CD4-positive, alpha-beta memory T cell (primary cell): ENCODE results near the gene CUX1. TPM values are rescaled to one million over a fixed set of nuclear protein-coding genes. Genes with fewer than 3 reads are reported as not detected.
"Not testable (repeated sequence)": the region's sequence is repeated elsewhere in the genome, so short reads cannot be mapped to it uniquely, and the experiment has no call there.

ENCODE experiments used
- CTCF ChIA-PET: fragments of 350-600 bp; sonication (Branson Sonifier 250); formaldehyde crosslinking; loops from one replicate; lab custom pipeline; 2021; ENCODE audit warnings: inconsistent platforms; ENCODE audit not compliant: partially characterized antibody; lab: Charles Lee
- POLR2A ChIA-PET: fragments of 350-600 bp; sonication (Branson Sonifier 250); formaldehyde crosslinking; loops from one replicate; lab custom pipeline; 2021; ENCODE audit not compliant: partially characterized antibody; lab: Charles Lee
- DNase-seq, 5 donors: peaks; one replicate each; pipeline versions ENCODE4 v3.0.0 to v3.0.0-alpha.2; 2020 to 2022; ENCODE audit warnings: mixed read lengths in 1 of 5
- H3K27ac ChIP-seq: one replicate; pipeline ENCODE4 v1.7.0; 2013; ENCODE audit warnings: low read depth, low read length
- H3K27me3 ChIP-seq: 2 replicates; pipeline ENCODE4 v1.7.0; 2013; ENCODE audit warnings: mild to moderate bottlenecking, low read length, moderate library complexity; ENCODE audit not compliant: insufficient read depth
- H3K36me3 ChIP-seq: 2 replicates; pipeline ENCODE4 v1.7.0; 2013; ENCODE audit warnings: mild to moderate bottlenecking, low read length, moderate library complexity; ENCODE audit not compliant: insufficient read depth
- H3K4me1 ChIP-seq: 2 replicates; pipeline ENCODE4 v1.7.0; 2013; ENCODE audit warnings: mild to moderate bottlenecking, low read length, moderate library complexity; ENCODE audit not compliant: insufficient read depth
- H3K4me3 ChIP-seq, 2 donors: one replicate each; pipeline ENCODE4 v1.7.0; 2013; ENCODE audit warnings: low read length in 2 of 2, mild to moderate bottlenecking in 1 of 2
- H3K9me3 ChIP-seq, 2 donors: one replicate each; pipeline ENCODE4 v1.7.0; 2013; ENCODE audit warnings: low read length in 2 of 2, control low read depth in 1 of 2; ENCODE audit not compliant: control insufficient read depth in 1 of 2
- H3K27ac Mint-ChIP-seq, 7 donors: one replicate each; pipeline ENCODE4 v1.8.0; 2020 to 2021; ENCODE audit warnings: mixed read lengths in 7 of 7, mild to moderate bottlenecking in 6 of 7, inconsistent platforms in 3 of 7, moderate library complexity in 3 of 7
- H3K27me3 Mint-ChIP-seq, 2 donors: one replicate each; pipeline ENCODE4 v1.8.0; 2020 to 2021; ENCODE audit warnings: mixed read lengths in 2 of 2
- H3K36me3 Mint-ChIP-seq, 2 donors: one replicate each; pipeline ENCODE4 v1.8.0; 2020 to 2021; ENCODE audit warnings: mixed read lengths in 2 of 2, inconsistent platforms in 1 of 2, mild to moderate bottlenecking in 1 of 2
- H3K4me1 Mint-ChIP-seq, 4 donors: one replicate each; pipeline ENCODE4 v1.8.0; 2020 to 2021; ENCODE audit warnings: mixed read lengths in 4 of 4, mild to moderate bottlenecking in 1 of 4
- H3K4me3 Mint-ChIP-seq, 8 donors: one replicate each; pipeline ENCODE4 v1.8.0; 2020 to 2021; ENCODE audit warnings: mixed read lengths in 8 of 8, mild to moderate bottlenecking in 7 of 8, moderate library complexity in 6 of 8, inconsistent platforms in 3 of 8
- H3K9me3 Mint-ChIP-seq, 8 donors: one replicate each; pipeline ENCODE4 v1.8.0; 2020 to 2021; ENCODE audit warnings: mixed read lengths in 8 of 8, mild to moderate bottlenecking in 5 of 8, inconsistent platforms in 3 of 8, moderate library complexity in 1 of 8
- intact Hi-C: fragments of 100-400 bp; cut with micrococcal nuclease; formaldehyde crosslinking; loops from one replicate; pipeline ENCODE4 v1.15.1; 2023
- polyA plus RNA-seq, 2 donors: library from polyadenylated mRNA; unstranded; fragments of 300-500 nt; fragmentation: Illumina TruSeq; gene quantifications; one replicate each; pipeline ENCODE4 v1.2.3, GENCODE V29; 2021
- total RNA-seq, 2 experiments: library from RNA; stranded (reverse); gene quantifications; one replicate each; pipeline ENCODE4 v1.2.3, GENCODE V29; 2021

The CUX1 gene
- total and polyA plus RNA-seq, 4 experiments from 2014 or later = 2.1 to 47.6 (median 36.1) TPM

- no peak overlapping the region for H3K4me3 ChIP-seq
- H3K27me3 ChIP-seq = no peaks in the 10 kb centered on the region
- DNase-seq = no peak
- Mint-ChIP-seq H3K27ac (no peak overlapping the region), H3K4me1 (peaks cover 0 to 10% (median under 1%) of the 10 kb centered on the region in 4 donors), H3K4me3 (no peak overlapping the region), H3K9me3 (no peaks in the 10 kb centered on the region), H3K36me3 (peaks cover 8 to 13% of the 10 kb centered on the region in 2 donors), H3K27me3 (no peaks in the 10 kb centered on the region)
- ChIA-PET POLR2A (no interaction called here), CTCF (no interaction called here)
- intact Hi-C loops = no loop called here
- H3K36me3 ChIP-seq = no peaks in the 10 kb centered on the region
- no peaks in the 10 kb centered on the region for H3K4me1 ChIP-seq
- H3K9me3 ChIP-seq = no peaks in the 10 kb centered on the region
- H3K27ac ChIP-seq = no peak overlapping the region
Observed at GRCh38 chr7:102030696-102031095, 213.3 kb downstream of the CUX1 start.

GRCh38 chr7:102036958-102037357, 219.5 kb downstream of the CUX1 start:
- no peaks in the 10 kb centered on the region for H3K9me3 ChIP-seq
- H3K4me3 ChIP-seq = no peak overlapping the region
- POLR2A ChIA-PET = no interaction called here
- Mint-ChIP-seq H3K9me3 (peaks cover 0 to 2% (median 0%) of the 10 kb centered on the region in 8 donors), H3K4me1 (peaks cover 0 to 5% (median under 1%) of the 10 kb centered on the region in 4 donors), H3K4me3 (no peak overlapping the region), H3K27ac (peak overlapping the region in 1 of 7 donors; percentile 25), H3K27me3 (no peaks in the 10 kb centered on the region), H3K36me3 (peaks cover 4 to 10% of the 10 kb centered on the region in 2 donors)
- intact Hi-C loops = no loop called here
- no peaks in the 10 kb centered on the region for H3K27me3 ChIP-seq
- no peaks in the 10 kb centered on the region for H3K4me1 ChIP-seq
- H3K27ac ChIP-seq = no peak overlapping the region
- DNase-seq = no peak
- H3K36me3 ChIP-seq = no peaks in the 10 kb centered on the region
- CTCF ChIA-PET = interaction anchor here (2.0 kb wide), 1 partner anchor 12 kb away, joined by 4 read pairs; no protein-coding TSS in a partner anchor

- Histone ChIP-seq H3K4me1 (no peaks in the 10 kb centered on the region), H3K27me3 (no peaks in the 10 kb centered on the region), H3K4me3 (no peak overlapping the region), H3K9me3 (no peaks in the 10 kb centered on the region), H3K27ac (no peak overlapping the region), H3K36me3 (no peaks in the 10 kb centered on the region)
- Mint-ChIP-seq H3K9me3 (peaks cover 0 to 2% (median 0%) of the 10 kb centered on the region in 8 donors), H3K27ac (no peak overlapping the region), H3K27me3 (no peaks in the 10 kb centered on the region), H3K4me3 (no peak overlapping the region), H3K4me1 (peaks cover 0 to 7% (median 2%) of the 10 kb centered on the region in 4 donors), H3K36me3 (peaks cover 3 to 10% of the 10 kb centered on the region in 2 donors)
- ChIA-PET POLR2A (no interaction called here), CTCF (interaction anchor here (0.7 kb wide), 1 partner anchor 47 kb away, joined by 3 read pairs; no protein-coding TSS in a partner anchor)
- DNase-seq = no peak
- intact Hi-C loops = no loop called here
Observed at GRCh38 chr7:102039706-102040105, 222.3 kb downstream of the CUX1 start.

- Histone ChIP-seq H3K4me1 (no peaks in the 10 kb centered on the region), H3K9me3 (no peaks in the 10 kb centered on the region), H3K36me3 (no peaks in the 10 kb centered on the region), H3K27me3 (no peaks in the 10 kb centered on the region), H3K4me3 (no peak overlapping the region), H3K27ac (no peak overlapping the region)
- ChIA-PET CTCF (no interaction called here), POLR2A (no interaction called here)
- intact Hi-C loops = no loop called here
- Mint-ChIP-seq H3K9me3 (peaks cover 0 to 2% (median 0%) of the 10 kb centered on the region in 8 donors), H3K36me3 (peaks cover 3 to 10% of the 10 kb centered on the region in 2 donors), H3K4me1 (peaks cover 0 to 7% (median 2%) of the 10 kb centered on the region in 4 donors), H3K27ac (no peak overlapping the region), H3K4me3 (no peak overlapping the region), H3K27me3 (no peaks in the 10 kb centered on the region)
- DNase-seq = no peak
Observed at GRCh38 chr7:102040569-102040968, 223.1 kb downstream of the CUX1 start.

GRCh38 chr7:102042016-102042656, 224.7 kb downstream of the CUX1 start:
- DNase-seq = no peak
- H3K4me1 Mint-ChIP-seq = peaks cover 0 to 6% (median 2%) of the 10 kb centered on the region in 4 donors
- Histone ChIP-seq H3K27ac (no peak overlapping the region), H3K9me3 (no peaks in the 10 kb centered on the region), H3K36me3 (no peaks in the 10 kb centered on the region), H3K4me1 (no peaks in the 10 kb centered on the region), H3K4me3 (no peak overlapping the region), H3K27me3 (no peaks in the 10 kb centered on the region)
- H3K27me3 Mint-ChIP-seq = no peaks in the 10 kb centered on the region
- ChIA-PET CTCF (no interaction called here), POLR2A (no interaction called here)
- intact Hi-C loops = no loop called here
- no peak overlapping the region for H3K4me3 Mint-ChIP-seq
- peaks cover 3 to 6% of the 10 kb centered on the region in 2 donors for H3K36me3 Mint-ChIP-seq
- H3K9me3 Mint-ChIP-seq = peaks cover 0 to 2% (median 0%) of the 10 kb centered on the region in 8 donors
- peak overlapping the region in 1 of 7 donors; percentile 57 for H3K27ac Mint-ChIP-seq

- H3K27ac ChIP-seq, H3K4me3 ChIP-seq, H3K9me3 ChIP-seq, H3K36me3 ChIP-seq, H3K9me3 Mint-ChIP-seq, H3K4me3 Mint-ChIP-seq, H3K36me3 Mint-ChIP-seq, H3K27ac Mint-ChIP-seq, POLR2A ChIA-PET, DNase-seq, H3K27me3 Mint-ChIP-seq, H3K4me1 ChIP-seq, H3K4me1 Mint-ChIP-seq, CTCF ChIA-PET, H3K27me3 ChIP-seq, intact Hi-C loops: not testable (repeated sequence)
Observed at GRCh38 chr7:102042796-102043195, 225.4 kb downstream of the CUX1 start.

- no peaks in the 10 kb centered on the region for H3K36me3 ChIP-seq
- peaks cover 0 to 6% (median 3%) of the 10 kb centered on the region in 4 donors for H3K4me1 Mint-ChIP-seq
- intact Hi-C loops = no loop called here
- H3K9me3 Mint-ChIP-seq = peaks cover 0 to 2% (median 0%) of the 10 kb centered on the region in 8 donors
- POLR2A ChIA-PET = no interaction called here
- no peak overlapping the region for H3K27ac ChIP-seq
- no peak overlapping the region for H3K27ac Mint-ChIP-seq
- H3K27me3 ChIP-seq = no peaks in the 10 kb centered on the region
- peaks cover 8 to 13% of the 10 kb centered on the region in 2 donors for H3K36me3 Mint-ChIP-seq
- H3K4me3 ChIP-seq = no peak overlapping the region
- H3K4me3 Mint-ChIP-seq = no peak overlapping the region
- H3K4me1 ChIP-seq = no peaks in the 10 kb centered on the region
- no peaks in the 10 kb centered on the region for H3K9me3 ChIP-seq
- no peaks in the 10 kb centered on the region for H3K27me3 Mint-ChIP-seq
- no peak for DNase-seq
- CTCF ChIA-PET = no interaction called here
Observed at GRCh38 chr7:102044641-102044983, 227.2 kb downstream of the CUX1 start.
